GM18499 (cell line): Measurements from ENCODE around the gene GALNT9.

Source experiments
- ATAC-seq: cut with Tn5 transposase; IDR thresholded peaks from one replicate; pipeline ENCODE4 v1.9.1; 2021; ENCODE audit warnings: moderate number of reproducible peaks; ENCODE audit not compliant: insufficient read depth, unreplicated experiment

Gene GALNT9

DNA sequence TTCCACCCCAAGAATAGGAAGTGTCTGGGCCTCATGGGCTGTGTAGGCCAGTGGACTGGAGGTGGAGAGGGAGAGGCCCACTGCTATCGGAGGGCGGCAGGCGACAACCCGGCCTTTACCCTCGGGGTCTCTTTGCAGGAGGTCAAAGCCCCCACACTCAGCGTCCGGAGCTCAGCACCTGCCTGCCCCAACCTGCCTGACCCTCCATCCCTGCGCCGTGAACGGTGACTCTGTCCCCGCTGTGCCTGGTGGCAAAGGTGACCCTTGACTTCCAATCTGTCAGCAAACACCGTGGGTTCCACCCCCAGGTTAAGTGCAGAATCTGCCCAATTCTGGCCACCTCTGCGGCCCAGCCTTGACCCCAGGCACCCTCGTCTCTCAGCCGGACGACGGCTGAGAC, 15.7 kb upstream of the GALNT9 start:
- no peak for ATAC-seq

DNA sequence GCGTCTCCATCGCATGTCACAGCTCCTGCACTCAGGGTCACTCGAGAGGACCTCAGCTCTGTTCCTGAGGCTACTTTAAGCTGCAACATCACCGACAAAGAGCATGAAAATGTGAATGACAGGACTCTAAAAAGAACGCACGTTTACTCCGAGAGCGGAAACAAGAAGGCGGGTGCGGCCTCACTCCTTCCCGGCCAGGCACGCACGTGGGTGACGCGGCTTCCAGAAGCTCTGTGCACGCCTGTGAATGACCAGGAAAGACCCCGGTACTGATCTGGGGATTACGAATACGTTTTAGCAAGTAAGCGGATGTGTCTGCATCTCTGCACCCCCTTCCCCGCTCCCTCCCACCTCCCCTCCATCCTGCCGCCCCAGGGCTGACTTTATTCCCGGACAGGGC, 15.2 kb upstream of the GALNT9 start:
- ATAC-seq, result no peak

DNA sequence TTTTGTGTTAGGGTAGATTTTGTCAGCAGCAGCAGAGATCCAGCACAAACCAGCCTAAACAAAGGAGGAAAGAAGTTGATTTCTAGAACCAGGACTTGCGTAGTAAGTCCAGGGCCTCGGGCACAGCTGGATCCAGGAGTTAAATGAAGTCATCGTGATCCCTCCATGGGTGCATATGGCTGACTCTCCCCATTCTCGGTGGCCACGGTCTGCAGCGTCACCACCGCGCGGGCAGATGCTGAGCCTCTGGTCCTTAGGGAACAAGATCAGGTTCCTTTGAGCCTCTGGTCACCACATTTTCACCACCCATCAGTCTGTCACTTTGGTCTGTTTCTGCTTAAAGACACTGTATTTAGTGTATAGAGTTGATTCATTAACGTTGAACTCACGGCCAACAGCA, 14.8 kb upstream of the GALNT9 start:
- ATAC-seq, result no peak

DNA sequence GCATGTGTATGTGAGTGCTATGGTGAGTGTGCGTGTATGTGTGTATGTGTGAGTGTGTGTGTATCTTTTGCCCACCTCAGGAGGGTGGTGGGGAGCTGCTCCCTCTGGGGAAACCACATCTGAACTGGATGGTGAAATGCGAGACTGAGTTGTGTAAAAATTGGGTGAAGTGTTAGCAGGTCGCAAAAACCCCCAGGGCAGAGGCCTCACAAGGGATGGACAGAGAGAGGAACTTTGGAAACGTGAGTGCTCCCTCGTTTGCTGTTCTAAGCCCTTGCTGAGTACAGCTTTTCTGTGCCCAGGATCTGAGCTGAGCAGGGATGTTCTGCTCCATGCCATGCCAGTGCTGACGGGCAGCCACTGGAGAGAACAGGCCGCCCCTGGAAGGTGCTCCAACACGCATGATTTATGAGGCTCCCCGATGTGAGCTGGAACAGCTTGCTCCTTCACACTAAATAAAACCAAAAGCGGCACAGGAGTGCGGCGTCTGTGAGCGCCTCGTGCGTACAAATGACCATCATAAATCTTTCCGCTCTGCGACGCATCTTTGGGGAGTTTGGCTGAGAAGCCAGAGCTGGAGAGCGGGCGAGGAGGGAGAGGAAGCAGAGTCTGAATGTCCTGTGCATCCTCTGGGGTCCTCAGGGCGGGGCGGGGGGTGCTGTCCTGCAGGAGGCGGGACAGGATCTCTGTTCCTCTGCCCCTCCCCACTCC, 14.1 kb upstream of the GALNT9 start:
- ATAC-seq, result no peak

DNA sequence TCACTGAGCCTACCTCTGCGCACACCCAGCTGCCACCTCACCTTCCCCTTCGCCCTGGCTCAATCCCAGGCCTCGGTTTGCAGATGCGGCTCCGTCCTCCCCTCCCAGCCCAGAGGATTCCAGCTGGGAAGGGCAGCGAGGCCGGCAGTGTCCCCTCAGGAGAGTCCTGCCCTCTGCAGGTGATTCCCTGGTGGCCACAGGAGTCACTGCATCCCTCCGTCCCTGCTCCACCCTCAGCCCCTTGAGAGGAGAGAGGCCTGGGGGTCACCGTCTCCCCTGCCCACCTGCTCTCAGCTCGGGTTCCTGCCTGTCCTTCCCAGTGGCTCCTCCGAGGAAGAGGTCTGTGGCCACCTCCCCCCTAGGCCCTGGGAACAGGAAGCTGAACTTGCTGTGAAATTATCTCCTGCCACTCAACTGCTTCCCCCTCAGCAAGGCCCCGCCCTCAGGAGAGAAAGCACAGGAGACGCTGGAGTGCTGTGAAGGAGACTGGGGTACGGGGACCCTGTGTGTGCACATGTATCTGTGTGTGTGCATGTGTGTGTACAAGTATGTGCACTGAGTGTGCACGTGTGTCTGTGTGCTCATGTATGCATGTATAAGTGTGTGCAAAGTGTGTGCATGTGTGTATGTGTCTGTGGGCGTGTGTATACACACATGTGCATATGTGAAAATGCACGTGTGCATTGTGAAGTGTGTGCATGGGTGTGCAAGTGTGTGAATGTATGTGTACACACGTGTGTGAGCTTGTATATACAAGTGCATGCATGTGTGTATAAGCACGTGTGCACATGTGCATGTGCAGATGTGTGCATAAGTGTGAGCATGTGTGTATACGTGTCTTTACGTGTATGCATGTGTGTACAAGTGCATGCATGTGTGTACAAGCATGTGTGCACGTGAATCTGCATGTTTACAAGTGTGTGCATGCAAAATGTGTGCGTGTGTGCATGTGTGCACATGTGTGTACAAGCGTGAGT, 13.2 kb upstream of the GALNT9 start:
- ATAC-seq, result no peak

DNA sequence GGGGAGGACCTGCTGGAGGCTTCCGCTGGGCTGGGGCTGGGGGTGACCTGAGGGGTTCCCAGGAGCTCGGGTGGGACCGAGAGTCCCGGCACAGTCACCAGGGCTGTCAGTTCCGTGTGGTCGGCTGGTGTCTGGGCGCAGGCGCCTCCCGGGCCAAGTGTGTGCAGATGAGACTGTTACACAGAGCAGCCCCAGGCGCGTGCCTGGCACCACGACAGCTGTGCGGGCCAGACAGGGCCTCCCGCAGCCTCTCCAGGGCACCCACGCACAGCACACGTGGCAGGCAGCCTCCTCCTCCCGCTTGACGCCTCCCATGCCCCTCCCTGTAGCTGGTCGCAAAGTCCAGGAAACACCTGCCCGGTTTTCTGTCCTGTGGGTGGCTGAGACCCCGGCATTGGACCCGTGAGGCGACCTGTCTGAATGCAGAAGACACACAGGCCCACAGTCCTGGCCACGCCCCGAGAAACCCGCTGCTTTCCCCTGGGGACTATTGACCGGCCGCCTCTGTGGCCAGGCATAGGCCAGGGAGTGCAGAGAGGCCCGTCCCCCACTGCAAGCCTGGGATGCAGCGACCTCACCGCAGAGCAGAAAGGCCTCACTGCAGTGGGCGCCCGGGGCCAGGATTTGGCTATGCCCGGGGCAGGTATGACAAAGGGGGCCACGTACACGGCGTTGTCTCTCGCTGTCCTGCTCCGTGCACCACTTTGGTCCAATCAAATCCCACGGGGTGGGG, 12.1 kb upstream of the GALNT9 start:
- no peak for ATAC-seq

DNA sequence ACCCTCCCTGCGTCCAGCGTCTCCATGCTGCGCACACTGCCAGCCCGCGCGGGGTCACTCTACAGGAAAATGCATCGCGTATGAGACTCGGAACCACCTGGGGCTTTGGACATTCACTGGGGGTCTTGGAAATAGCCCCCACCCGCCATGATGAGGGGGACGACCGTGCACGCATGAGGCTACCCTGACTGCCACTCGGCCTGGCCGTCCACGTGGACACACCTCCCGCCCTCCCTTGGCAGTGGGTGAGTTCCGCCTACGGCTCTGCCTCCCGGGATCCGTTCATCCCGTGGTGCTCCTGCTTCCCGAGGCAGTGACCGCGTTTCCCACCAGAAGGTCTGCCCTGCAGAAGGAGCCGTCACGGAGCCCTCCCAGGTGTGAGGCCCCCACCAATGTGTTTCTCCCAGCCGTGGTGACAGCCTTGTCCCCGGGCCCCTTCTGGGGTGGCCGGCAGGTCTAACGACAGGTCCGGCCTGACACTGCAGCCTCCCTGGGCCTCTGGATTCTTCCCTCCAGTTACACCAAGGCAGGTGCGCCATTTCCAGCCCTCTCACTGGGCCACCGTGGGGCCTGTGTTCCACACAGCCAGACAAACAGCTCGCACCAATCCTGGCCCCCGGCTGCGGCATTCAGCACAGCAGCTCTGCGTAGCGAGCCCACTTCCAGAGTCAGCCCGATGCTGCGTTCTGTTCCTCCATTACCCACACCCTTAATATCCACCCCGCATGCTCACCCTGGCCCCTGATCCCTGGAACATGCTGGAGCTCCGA, 11.1 kb upstream of the GALNT9 start:
- ATAC-seq, result no peak

DNA sequence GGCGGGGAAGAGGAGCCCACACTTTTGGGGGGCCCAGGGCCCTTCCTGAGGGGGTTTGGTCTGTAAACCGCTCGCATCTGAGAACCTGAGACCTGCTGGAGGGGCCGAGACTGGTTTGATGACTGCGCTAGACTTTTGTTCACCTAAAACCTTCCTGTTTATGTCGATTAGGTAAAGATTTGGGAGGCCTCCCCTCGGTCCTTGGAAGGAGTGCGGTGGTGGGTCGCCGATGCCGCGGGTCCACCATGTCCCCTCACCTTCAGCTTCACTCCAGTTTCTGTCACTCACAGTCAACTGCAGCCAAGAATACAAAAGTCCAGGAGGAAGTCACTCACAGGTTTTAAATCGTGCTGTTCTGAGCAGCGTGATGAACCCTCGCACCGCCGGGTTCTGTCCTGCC, 10.5 kb upstream of the GALNT9 start:
- ATAC-seq, result no peak

DNA sequence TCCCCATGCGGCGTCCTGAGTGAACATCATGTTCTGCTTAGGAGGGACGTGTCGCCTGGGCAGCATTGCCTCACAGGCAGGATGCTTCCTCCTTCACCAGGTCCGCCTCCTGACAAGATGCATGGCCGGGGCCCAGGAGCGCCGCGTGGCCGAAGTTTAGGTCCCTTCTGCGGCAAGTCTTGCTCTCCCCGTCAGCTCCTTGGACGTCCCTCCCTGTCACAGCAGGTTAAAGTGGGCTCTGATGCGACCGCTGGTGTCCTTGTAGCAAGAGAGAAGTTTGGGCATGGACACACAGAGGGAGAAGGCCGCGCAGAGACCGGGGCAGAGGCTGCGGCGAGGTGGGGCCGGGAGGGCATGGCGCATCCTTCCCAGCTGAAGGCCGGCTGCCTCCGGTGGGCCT, 9.4 kb upstream of the GALNT9 start:
- no peak for ATAC-seq

DNA sequence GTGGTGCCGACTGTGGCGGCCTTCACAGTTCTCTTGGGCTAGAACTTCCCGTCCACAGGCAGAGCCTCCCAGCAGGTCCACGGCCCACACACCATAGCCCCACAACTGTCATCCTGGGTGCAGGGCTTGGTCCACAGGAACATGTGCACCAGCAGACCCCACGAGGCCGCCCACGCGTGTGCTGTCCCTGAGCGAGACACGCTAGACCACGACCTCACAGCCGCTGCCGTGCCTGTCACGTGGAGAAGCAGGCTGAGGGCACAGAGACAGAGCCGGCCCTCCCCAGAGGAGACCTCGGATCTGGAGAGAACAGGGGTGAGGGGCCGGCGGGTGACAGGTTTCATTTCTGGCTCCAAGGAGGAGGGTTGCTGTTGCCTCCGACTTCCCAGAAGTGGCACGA, 8.9 kb upstream of the GALNT9 start:
- no peak for ATAC-seq

DNA sequence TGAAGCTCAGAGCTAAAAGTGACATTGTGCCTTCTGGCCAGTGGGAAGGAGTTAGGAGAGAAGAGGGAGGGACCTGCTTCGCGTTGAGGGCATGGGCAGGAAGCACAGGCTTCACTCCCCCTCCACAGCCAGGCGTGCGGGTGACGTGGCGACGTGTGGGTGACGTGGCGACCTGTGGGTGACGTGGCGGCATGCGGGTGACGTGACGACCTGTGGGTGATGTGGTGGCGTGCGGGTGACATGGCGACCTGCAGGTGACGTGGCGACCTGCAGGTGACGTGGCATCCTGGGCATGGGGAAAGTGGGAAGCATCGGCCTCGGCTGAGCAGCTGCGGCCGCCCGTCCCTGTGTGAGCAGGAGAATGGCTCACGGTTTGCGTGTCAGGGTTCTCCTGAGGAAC, 8.2 kb upstream of the GALNT9 start:
- no peak for ATAC-seq

DNA sequence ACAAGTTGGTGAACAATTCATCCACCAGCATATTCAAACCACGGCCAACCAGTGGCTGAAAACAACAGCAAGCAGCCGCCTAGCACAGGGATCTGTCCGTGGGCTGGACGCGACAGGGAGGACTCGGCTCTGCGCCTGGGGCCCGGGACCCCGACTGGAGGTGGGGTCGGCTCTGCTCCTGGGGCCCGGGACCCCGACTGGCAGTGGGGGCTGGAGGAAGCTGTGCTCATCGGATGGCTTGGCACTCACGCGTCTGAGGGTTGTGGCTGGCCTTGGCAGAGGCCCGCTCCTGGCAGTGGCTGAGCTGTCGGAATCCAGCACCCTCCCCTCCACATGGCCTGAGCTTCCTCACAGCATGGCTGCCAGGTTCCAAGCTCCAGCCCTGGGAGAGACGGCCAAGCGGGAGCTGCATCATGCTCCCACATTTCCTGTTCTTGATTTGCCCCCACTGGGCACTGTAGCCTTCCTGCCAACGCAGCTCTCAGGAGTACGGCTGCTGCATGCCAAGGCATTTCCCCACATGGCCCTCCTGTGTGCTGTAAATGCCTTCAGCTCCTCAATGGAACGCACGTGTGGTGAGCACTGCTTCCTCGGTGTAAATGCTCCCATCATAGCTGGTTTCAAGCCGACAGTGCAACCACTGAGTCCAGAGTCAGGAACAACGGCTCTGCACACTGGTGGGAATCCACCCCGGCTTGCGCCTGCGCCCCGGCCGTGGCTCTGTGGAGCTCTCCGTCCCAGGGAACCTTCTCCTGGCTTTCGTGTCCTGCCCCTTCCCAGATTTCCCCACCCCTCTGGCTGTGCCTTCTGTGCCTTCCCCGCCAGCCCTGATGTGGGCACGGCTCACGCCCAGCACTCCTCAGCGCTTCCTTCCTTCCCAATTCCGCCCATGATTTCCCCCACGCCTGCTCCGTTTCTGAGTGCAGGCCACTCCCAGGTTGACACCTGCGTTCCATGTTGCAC, 7.3 kb upstream of the GALNT9 start:
- no peak for ATAC-seq

DNA sequence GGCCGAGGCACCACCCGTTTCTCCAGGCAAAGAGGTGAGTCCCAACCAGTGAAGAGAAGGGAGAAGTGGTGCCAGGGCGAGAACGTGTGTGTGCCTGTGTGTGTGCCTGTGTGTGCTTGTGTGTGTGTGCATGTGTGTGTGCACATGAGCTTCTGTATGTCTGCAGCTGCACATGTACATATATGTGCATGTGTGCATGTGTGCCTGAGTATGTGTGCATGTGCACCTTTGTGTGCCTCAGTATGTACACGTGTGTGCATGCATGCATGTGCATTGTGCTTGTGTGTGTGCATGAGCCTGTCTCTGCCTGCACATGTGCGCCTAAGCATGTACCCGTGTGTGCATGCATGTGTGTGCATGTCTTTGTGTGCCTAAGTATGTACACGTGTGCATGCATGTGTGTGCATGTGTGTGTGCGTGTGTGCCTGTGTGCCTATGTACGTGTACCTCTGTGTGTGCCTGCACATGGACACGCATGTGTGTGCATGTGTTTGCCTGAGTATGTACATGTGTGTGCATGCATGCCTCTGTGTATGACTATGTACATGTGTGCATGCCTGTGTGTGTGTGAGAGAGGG, 5.9 kb upstream of the GALNT9 start:
- ATAC-seq, result no peak

DNA sequence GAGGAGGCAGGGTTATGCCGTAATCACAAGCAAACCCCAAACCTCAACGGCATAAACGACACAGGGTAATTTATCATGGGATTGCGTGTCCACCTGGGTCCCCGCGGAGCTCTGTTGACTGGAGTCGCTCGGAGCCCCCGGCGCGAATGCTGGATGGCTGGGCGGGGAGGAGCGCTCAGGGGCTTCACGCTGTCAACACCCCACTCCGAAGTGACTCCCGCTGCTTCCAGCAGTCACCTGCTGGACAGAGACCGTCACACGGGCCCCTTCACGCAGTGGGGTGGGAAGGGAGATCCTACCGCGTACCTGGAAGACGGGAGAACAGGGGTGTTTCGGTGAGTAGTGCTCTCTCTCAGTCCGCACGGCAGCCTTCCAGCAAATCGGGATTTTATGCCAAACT, 4.4 kb upstream of the GALNT9 start:
- ATAC-seq, result no peak

DNA sequence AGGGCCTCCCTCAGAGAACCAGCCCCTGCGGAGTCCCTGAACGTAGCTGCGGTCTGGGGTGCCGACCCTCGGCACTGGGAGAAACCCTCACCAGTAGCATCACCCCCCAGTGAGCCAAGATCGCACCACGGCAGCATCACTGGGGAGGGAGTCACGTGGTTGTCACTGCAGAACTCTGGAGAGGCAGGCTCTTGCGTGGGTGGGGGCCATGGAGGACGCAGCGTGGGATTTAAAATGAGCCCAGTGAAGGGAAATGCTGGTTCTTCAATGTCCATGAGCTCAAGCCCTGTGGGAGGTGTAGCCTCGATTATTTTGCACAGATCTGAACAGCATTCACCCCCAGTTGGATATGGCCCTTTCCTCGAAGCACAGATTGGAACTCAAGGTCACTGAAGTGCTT, 3.9 kb upstream of the GALNT9 start:
- no peak for ATAC-seq

DNA sequence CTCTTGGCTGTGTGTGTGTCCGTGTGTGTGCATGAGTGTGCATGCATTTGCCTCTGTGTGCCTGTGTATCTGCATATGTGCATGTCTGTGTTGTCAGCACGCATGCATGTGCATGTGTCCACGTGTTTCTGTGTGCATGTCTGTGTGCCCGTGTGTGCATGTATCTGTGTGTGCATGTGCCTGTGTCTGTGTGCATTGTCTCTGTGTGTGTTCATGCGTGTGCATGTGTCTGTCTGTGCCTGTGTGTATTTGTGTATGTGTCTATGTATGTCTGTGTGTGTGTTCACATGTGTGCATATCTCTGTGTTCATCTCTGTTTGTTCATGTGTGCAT, 1.1 kb upstream of the GALNT9 start:
- no peak for ATAC-seq

DNA sequence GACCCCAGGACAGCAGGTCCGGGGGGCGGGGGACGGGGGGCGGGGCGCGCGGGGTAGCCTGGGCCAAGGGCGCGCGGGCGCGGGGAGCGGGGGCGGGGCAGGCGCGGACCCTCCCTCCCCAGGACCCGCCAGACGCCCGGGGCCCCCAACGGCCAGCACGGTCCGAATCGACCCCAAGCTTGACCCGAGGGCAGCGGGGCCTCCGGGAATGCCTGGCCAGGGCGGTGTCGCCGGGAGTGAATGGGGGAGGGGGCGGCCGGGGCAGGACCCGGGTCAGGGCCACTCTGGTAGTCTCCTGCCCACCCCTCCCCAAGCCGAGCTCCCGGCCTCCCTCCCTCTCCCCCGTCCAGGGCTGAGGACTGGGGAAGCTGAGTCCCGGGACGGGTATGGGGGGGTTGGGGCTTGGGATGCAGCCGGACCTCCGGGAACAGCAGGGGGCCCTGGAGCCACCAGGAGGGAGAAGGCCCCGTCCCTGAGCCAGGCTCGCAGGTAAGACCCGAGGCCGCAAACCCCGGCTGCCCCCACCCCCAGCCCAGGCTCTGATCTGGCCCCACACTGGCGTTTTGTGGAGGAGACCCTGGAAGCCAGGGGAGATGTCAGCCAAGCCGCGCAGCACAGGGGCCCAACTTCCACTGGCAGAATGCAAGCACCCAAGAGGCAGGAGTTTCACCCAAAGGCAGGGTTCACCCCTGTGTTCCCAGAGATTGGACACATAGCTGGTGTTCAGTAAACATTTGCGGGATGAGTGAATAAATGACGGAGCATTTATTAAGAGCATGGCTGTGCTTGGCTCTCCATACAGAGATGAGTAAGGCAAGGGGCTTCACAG, 545 bp upstream of the GALNT9 start:
- ATAC-seq, result no peak
